ENCODE results near the gene MYH11. TPM values are rescaled to one million over a fixed set of nuclear protein-coding genes. Genes with fewer than 3 reads are reported as not detected.
"Not testable (repeated sequence)": the region's sequence is repeated elsewhere in the genome, so short reads cannot be mapped to it uniquely, and the experiment has no call there.

Gene MYH11
- total RNA-seq, 1 donor from 2014 or later, result 0.31 TPM

DNA sequence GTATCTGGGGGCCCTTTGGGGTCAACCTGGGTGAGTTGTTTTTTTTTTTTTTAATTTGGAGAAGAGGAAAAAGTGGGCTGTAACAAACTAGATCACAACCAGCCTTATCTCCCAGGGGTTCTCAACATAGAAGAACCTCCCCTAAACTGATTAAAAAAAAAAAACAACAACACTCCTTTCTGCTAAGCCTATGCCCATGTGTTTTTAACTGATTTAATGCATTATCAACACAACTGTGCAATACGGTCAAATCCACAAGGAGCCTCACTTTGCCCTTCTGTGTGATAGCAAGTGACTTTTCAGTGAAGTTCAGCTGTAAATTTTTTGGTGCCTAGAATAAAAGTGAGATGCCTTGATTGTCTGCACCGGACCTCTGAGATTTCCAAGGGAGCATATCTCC lies 646 bp downstream of the MYH11 start:
- TF ChIP-seq, protein P1, sequence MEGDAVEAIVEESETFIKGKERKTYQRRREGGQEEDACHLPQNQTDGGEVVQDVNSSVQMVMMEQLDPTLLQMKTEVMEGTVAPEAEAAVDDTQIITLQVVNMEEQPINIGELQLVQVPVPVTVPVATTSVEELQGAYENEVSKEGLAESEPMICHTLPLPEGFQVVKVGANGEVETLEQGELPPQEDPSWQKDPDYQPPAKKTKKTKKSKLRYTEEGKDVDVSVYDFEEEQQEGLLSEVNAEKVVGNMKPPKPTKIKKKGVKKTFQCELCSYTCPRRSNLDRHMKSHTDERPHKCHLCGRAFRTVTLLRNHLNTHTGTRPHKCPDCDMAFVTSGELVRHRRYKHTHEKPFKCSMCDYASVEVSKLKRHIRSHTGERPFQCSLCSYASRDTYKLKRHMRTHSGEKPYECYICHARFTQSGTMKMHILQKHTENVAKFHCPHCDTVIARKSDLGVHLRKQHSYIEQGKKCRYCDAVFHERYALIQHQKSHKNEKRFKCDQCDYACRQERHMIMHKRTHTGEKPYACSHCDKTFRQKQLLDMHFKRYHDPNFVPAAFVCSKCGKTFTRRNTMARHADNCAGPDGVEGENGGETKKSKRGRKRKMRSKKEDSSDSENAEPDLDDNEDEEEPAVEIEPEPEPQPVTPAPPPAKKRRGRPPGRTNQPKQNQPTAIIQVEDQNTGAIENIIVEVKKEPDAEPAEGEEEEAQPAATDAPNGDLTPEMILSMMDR (IDR thresholded peaks at IDR 0.05; ENCODE audit: unreplicated experiment), result no peak
- DNase-seq (ENCODE audit: low spot score, unreplicated experiment), result no peak
- Mint-ChIP-seq H3K36me3 (ENCODE audit: insufficient read depth) (no peaks in the 10 kb centered on the region), H3K27me3 (peaks cover 64% of the 10 kb centered on the region), H3K9me3 (ENCODE audit: low read depth) (no peaks in the 10 kb centered on the region), H3K4me1 (ENCODE audit: low read depth) (peaks cover 2% of the 10 kb centered on the region), H3K27ac (no peak overlapping the region), H3K4me3 (ENCODE audit: low read depth) (no peak overlapping the region)

DNA sequence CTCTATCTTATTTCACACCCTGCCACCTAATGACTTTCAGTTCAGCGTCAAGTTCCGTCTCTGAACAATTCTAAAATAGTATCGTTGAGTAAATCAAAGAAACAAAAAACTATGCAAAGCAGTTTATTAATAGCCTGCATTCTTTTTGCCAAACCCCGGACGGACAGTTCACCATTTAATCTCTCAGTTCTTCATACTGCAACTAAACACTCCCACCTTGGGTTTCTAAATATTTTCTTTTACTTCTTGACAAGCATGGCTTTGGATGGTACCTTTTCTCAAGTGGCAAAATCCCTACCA lies 1.2 kb downstream of the MYH11 start:
- DNase-seq (ENCODE audit: low spot score, unreplicated experiment), result no peak
- Mint-ChIP-seq H3K4me3 (ENCODE audit: low read depth) (no peak overlapping the region), H3K27me3 (peaks cover 60% of the 10 kb centered on the region)

GRCh38 chr16:15854906-15855703 lies 1.7 kb downstream of the MYH11 start:
- H3K9me3 Mint-ChIP-seq (ENCODE audit: low read depth), result no peaks in the 10 kb centered on the region
- no peak for DNase-seq (ENCODE audit: low spot score, unreplicated experiment)
- H3K36me3 Mint-ChIP-seq (ENCODE audit: insufficient read depth), result no peaks in the 10 kb centered on the region
- no peak overlapping the region for H3K4me3 Mint-ChIP-seq (ENCODE audit: low read depth)
- H3K27me3 Mint-ChIP-seq, result peaks cover 57% of the 10 kb centered on the region
- H3K4me1 Mint-ChIP-seq (ENCODE audit: low read depth), result peaks cover 2% of the 10 kb centered on the region
- no peak overlapping the region for H3K27ac Mint-ChIP-seq
- TF ChIP-seq, protein P1 (IDR thresholded peaks at IDR 0.05; ENCODE audit: unreplicated experiment), result no peak

More for the DNA sequence above, 1.2 kb downstream of the MYH11 start:
- Mint-ChIP-seq H3K36me3 (ENCODE audit: insufficient read depth) (no peaks in the 10 kb centered on the region), H3K9me3 (ENCODE audit: low read depth) (no peaks in the 10 kb centered on the region), H3K4me1 (ENCODE audit: low read depth) (peaks cover 2% of the 10 kb centered on the region), H3K27ac (no peak overlapping the region)
- TF ChIP-seq, protein P1 (IDR thresholded peaks at IDR 0.05; ENCODE audit: unreplicated experiment), result no peak

DNA sequence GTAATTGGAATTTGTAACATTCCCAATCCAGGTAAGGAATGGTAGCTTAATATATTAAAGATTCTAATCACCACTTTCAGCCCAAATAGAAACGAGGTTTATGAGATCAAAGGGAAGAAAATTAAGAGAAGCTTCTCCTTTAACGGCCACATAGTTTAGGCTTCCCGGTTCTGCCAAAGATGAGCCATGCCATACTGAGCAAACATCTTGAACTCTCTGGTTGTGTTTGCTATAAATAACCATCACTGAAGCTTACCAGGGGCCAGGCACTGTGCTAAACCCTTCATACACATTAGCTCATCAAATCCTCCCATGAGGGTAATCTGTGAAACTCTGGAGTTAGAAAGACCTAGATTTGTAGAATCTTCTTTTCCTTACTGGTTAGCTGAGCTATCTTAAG lies 2.8 kb downstream of the MYH11 start:
- Mint-ChIP-seq H3K27me3 (peaks cover 52% of the 10 kb centered on the region), H3K4me3 (ENCODE audit: low read depth) (no peak overlapping the region), H3K27ac (no peak overlapping the region), H3K4me1 (ENCODE audit: low read depth) (peaks cover 2% of the 10 kb centered on the region), H3K9me3 (ENCODE audit: low read depth) (no peaks in the 10 kb centered on the region), H3K36me3 (ENCODE audit: insufficient read depth) (no peaks in the 10 kb centered on the region)
- TF ChIP-seq, protein P1 (IDR thresholded peaks at IDR 0.05; ENCODE audit: unreplicated experiment), result no peak
- no peak for DNase-seq (ENCODE audit: low spot score, unreplicated experiment)

- Mint-ChIP-seq H3K36me3 (ENCODE audit: insufficient read depth) (no peaks in the 10 kb centered on the region), H3K4me1 (ENCODE audit: low read depth) (peaks cover 2% of the 10 kb centered on the region), H3K27ac (no peak overlapping the region), H3K4me3 (ENCODE audit: low read depth) (no peak overlapping the region), H3K27me3 (peaks cover 54% of the 10 kb centered on the region), H3K9me3 (ENCODE audit: low read depth) (no peaks in the 10 kb centered on the region)
- no peak for DNase-seq (ENCODE audit: low spot score, unreplicated experiment)
- TF ChIP-seq, protein P1 (IDR thresholded peaks at IDR 0.05; ENCODE audit: unreplicated experiment), result no peak
Measured at GRCh38 chr16:15853021-15853420, 3.8 kb downstream of the MYH11 start.

DNA sequence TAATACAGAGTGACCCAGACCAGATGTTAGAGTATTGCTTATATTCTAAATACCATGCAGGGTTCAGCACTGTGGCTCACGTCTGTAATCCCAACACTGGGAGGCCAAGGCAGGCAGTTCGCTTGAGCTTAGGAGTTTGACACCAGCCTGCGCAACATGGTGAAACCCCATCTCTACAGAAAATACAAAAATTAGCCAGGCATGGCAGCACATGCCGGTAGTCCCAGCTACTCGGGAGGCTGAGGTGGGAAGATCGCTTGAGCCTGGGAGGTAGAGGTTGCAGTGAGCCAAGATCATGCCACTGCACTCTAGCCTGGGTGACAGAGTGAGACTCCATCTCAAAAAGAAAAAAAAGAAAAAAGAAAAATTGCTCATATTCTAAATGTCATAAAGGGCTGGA lies 6.3 kb downstream of the MYH11 start:
- DNase-seq (ENCODE audit: low spot score, unreplicated experiment); H3K9me3 Mint-ChIP-seq (ENCODE audit: low read depth); H3K4me3 Mint-ChIP-seq (ENCODE audit: low read depth); H3K27ac Mint-ChIP-seq; H3K36me3 Mint-ChIP-seq (ENCODE audit: insufficient read depth); H3K4me1 Mint-ChIP-seq (ENCODE audit: low read depth): not testable (repeated sequence)
- H3K27me3 Mint-ChIP-seq, result peaks cover 41% of the 10 kb centered on the region
